Activated B cell treated with CpG ODN at 0.5 μM for 24 hours (primary cell): Measurements from ENCODE around the gene NUP85. TPM values are rescaled to one million over a fixed set of nuclear protein-coding genes. Genes with fewer than 3 reads are reported as not detected.
"Not testable (repeated sequence)": the region's sequence is repeated elsewhere in the genome, so short reads cannot be mapped to it uniquely, and the experiment has no call there.

ENCODE experiments used
- ATAC-seq: fragments of 200-7000 bp; cut with Tn5 transposase; one replicate; pipeline ENCODE4 v1.10.0; 2021; ENCODE audit warnings: low read depth, mild to moderate bottlenecking, moderate library complexity
- CTCF ChIA-PET: fragments of 350-600 bp; sonication (Branson Sonifier 250); formaldehyde crosslinking; loops from one replicate; lab custom pipeline; 2021; ENCODE audit warnings: antibody characterized with exemption; lab: Charles Lee
- POLR2A ChIA-PET: fragments of 350-600 bp; sonication (Branson Sonifier 250); formaldehyde crosslinking; loops from one replicate; lab custom pipeline; 2021; ENCODE audit warnings: antibody characterized with exemption; lab: Charles Lee
- DNase-seq: peaks from one replicate; pipeline ENCODE4 v3.0.0; 2022
- H3K27ac Mint-ChIP-seq: one replicate; pipeline ENCODE4 v1.8.0; 2020; ENCODE audit warnings: mixed read lengths
- H3K27me3 Mint-ChIP-seq: one replicate; pipeline ENCODE4 v1.8.0; 2021; ENCODE audit warnings: mixed read lengths
- H3K36me3 Mint-ChIP-seq: one replicate; pipeline ENCODE4 v1.8.0; 2021; ENCODE audit warnings: low read depth, mixed read lengths
- H3K4me1 Mint-ChIP-seq: one replicate; pipeline ENCODE4 v1.8.0; 2021; ENCODE audit warnings: mixed read lengths
- H3K4me3 Mint-ChIP-seq: one replicate; pipeline ENCODE4 v1.8.0; 2020; ENCODE audit warnings: mild to moderate bottlenecking, mixed read lengths
- H3K9me3 Mint-ChIP-seq: one replicate; pipeline ENCODE4 v1.8.0; 2020; ENCODE audit warnings: mixed read lengths
- CTCF ChIP-seq: fragments of 200-600 bp; IDR thresholded peaks from one replicate; pipeline ENCODE4 v1.8.0; 2022; ENCODE audit warnings: antibody characterized with exemption, mild to moderate bottlenecking
- intact Hi-C: fragments of 100-400 bp; cut with micrococcal nuclease; formaldehyde crosslinking; loops from one replicate; pipeline ENCODE4 v1.15.1; 2024
- total RNA-seq: library from RNA; stranded (reverse); gene quantifications from 2 replicates; pipeline ENCODE4 v1.2.3, GENCODE V29; 2022

Gene NUP85
- total RNA-seq, 1 donor from 2014 or later, result 103 TPM

- no peaks in the 10 kb centered on the region for H3K9me3 Mint-ChIP-seq
- ATAC-seq (no peak), DNase-seq (no peak)
- ChIA-PET POLR2A (interaction anchor here (0.7 to 0.9 kb wide), 4 partner anchors 15 to 515 kb away, joined by 3 to 4 read pairs (median 4); partner anchors contain the start of genes GGA3 and MRPS7), CTCF (interaction anchor here (1.0 to 1.9 kb wide), 2 partner anchors 9 to 163 kb away, joined by 3 to 5 read pairs; no protein-coding TSS in a partner anchor)
- H3K4me3 Mint-ChIP-seq, result no peak overlapping the region
- peaks cover 68% of the 10 kb centered on the region for H3K4me1 Mint-ChIP-seq
- no peaks in the 10 kb centered on the region for H3K27me3 Mint-ChIP-seq
- peak overlapping the region; percentile 41 for H3K27ac Mint-ChIP-seq
- H3K36me3 Mint-ChIP-seq, result peaks cover 58% of the 10 kb centered on the region
- no peak for TF ChIP-seq CTCF
- intact Hi-C loops, result no loop called here
Measured at GRCh38 chr17:75246404-75246803, 40.9 kb downstream of the NUP85 start.

- Mint-ChIP-seq H3K9me3 (no peaks in the 10 kb centered on the region), H3K4me3 (peak overlapping the region; percentile 76), H3K27ac (peak overlapping the region; percentile 87), H3K4me1 (peaks cover 66% of the 10 kb centered on the region), H3K36me3 (peaks cover 29% of the 10 kb centered on the region), H3K27me3 (no peaks in the 10 kb centered on the region)
- POLR2A ChIA-PET, result interaction anchor here (0.6 to 4.9 kb wide), 8 partner anchors 10 to 80 kb away, joined by 3 to 54 read pairs (median 6); partner anchors contain the start of genes GGA3, MIF4GD, MRPS7 and SLC25A19
- intact Hi-C loops, result no loop called here
- CTCF ChIA-PET, result interaction anchor here (0.7 to 1.6 kb wide), 5 partner anchors 10 to 163 kb away, joined by 3 to 8 read pairs (median 4); partner anchors contain the start of gene MIF4GD
- DNase-seq (no peak), ATAC-seq (no peak)
- no peak for TF ChIP-seq CTCF
Measured at GRCh38 chr17:75249564-75249963, 44.1 kb downstream of the NUP85 start.

GRCh38 chr17:75250009-75250471 is 44.6 kb downstream of the NUP85 start:
- Mint-ChIP-seq H3K4me1 (peaks cover 65% of the 10 kb centered on the region), H3K4me3 (peak overlapping the region; percentile 76), H3K9me3 (no peaks in the 10 kb centered on the region), H3K27ac (peak overlapping the region; percentile 87), H3K27me3 (no peaks in the 10 kb centered on the region), H3K36me3 (peaks cover 26% of the 10 kb centered on the region)
- ATAC-seq (peak; percentile 88), DNase-seq (peak; percentile 46)
- CTCF ChIA-PET, result interaction anchor here (0.7 to 1.6 kb wide), 5 partner anchors 10 to 162 kb away, joined by 3 to 8 read pairs (median 4); partner anchors contain the start of gene MIF4GD
- POLR2A ChIA-PET, result interaction anchor here (0.6 to 4.9 kb wide), 11 partner anchors 10 to 129 kb away, joined by 3 to 54 read pairs (median 6); partner anchors contain the start of genes GGA3, MIF4GD, MRPS7 and SLC25A19
- intact Hi-C loops, result loop anchor here (1.0 to 2.0 kb wide), 2 partner anchors 11 to 39 kb away; partner anchors contain the start of genes GGA3, MRPS7 and SLC25A19
- no peak for TF ChIP-seq CTCF

GRCh38 chr17:75252039-75252816 is 46.7 kb downstream of the NUP85 start:
- Mint-ChIP-seq H3K27ac (peak overlapping the region; percentile 94), H3K9me3 (no peaks in the 10 kb centered on the region), H3K27me3 (no peaks in the 10 kb centered on the region), H3K4me1 (peaks cover 70% of the 10 kb centered on the region), H3K36me3 (peaks cover 6% of the 10 kb centered on the region), H3K4me3 (no peak overlapping the region)
- CTCF ChIA-PET, result interaction anchor here (1.0 to 1.3 kb wide), 2 partner anchors 10 to 19 kb away, joined by 3 to 4 read pairs; partner anchors contain the start of genes GGA3, MIF4GD and MRPS7
- POLR2A ChIA-PET, result interaction anchor here (0.7 to 4.9 kb wide), 10 partner anchors 8 to 336 kb away, joined by 3 to 54 read pairs (median 4); partner anchors contain the start of genes GGA3, MIF4GD, MRPS7 and MYO15B
- ATAC-seq (no peak), DNase-seq (no peak)
- no peak for TF ChIP-seq CTCF
- intact Hi-C loops, result no loop called here

GRCh38 chr17:75255954-75256698 is 50.6 kb downstream of the NUP85 start:
- H3K27me3 Mint-ChIP-seq, POLR2A ChIA-PET, H3K9me3 Mint-ChIP-seq, H3K27ac Mint-ChIP-seq, H3K4me3 Mint-ChIP-seq, intact Hi-C loops, ATAC-seq, DNase-seq, CTCF ChIA-PET: not testable (repeated sequence)
- peaks cover 82% of the 10 kb centered on the region for H3K4me1 Mint-ChIP-seq
- H3K36me3 Mint-ChIP-seq, result peaks cover 11% of the 10 kb centered on the region

GRCh38 chr17:75257228-75257627 is 51.7 kb downstream of the NUP85 start:
- CTCF ChIA-PET, H3K9me3 Mint-ChIP-seq, ATAC-seq, intact Hi-C loops, H3K27me3 Mint-ChIP-seq, DNase-seq, H3K4me3 Mint-ChIP-seq: not testable (repeated sequence)
- Mint-ChIP-seq H3K4me1 (peaks cover 79% of the 10 kb centered on the region), H3K36me3 (peaks cover 22% of the 10 kb centered on the region), H3K27ac (peak overlapping the region; percentile 50)
- POLR2A ChIA-PET, result interaction anchor here (0.6 kb wide), 1 partner anchor 14 kb away, joined by 4 read pairs; no protein-coding TSS in a partner anchor
